Loucy (cell line): ENCODE results near the gene HMGN3.
A peak's percentile ranks its signal among the peaks of the same experiment; 100 is the strongest.

Source experiments
- H2AFZ ChIP-seq: fragments of 200-600 bp; sonication (generic); 2 replicates; pipeline ENCODE4 v1.6.0; 2016; ENCODE audit warnings: antibody characterized with exemption, mild to moderate bottlenecking, low read length, moderate library complexity
- H3F3A ChIP-seq: fragments of 200-600 bp; 2 replicates; pipeline ENCODE4 v1.6.0; 2016; ENCODE audit warnings: antibody characterized with exemption, low read depth, mild to moderate bottlenecking
- H3K27me3 ChIP-seq: fragments of 200-600 bp; sonication (generic); 2 replicates; pipeline ENCODE4 v1.6.1; 2014; ENCODE audit warnings: low read length, mild to moderate bottlenecking; ENCODE audit not compliant: insufficient read depth, poor library complexity, severe bottlenecking
- H3K36me3 ChIP-seq: fragments of 200-600 bp; sonication (generic); 2 replicates; pipeline ENCODE4 v1.6.1; 2016; ENCODE audit warnings: low read length; ENCODE audit not compliant: insufficient read depth
- H3K4me1 ChIP-seq: fragments of 200-600 bp; sonication (generic); 2 replicates; pipeline ENCODE4 v1.5.1; 2014; ENCODE audit warnings: low read length, mild to moderate bottlenecking; ENCODE audit not compliant: insufficient read depth, poor library complexity, severe bottlenecking
- H3K4me2 ChIP-seq: fragments of 200-600 bp; sonication (generic); 2 replicates; pipeline ENCODE4 v1.6.0; 2014; ENCODE audit warnings: antibody characterized with exemption, low read length, low read depth, mild to moderate bottlenecking; ENCODE audit not compliant: poor library complexity, severe bottlenecking
- H3K4me3 ChIP-seq: fragments of 200-600 bp; sonication (generic); 2 replicates; pipeline ENCODE4 v1.5.1; 2014; ENCODE audit warnings: low read length, mild to moderate bottlenecking, mixed read lengths; ENCODE audit not compliant: poor library complexity, severe bottlenecking
- H3K79me2 ChIP-seq: fragments of 200-600 bp; sonication (generic); 2 replicates; pipeline ENCODE4 v1.6.1; 2014; ENCODE audit warnings: low read length; ENCODE audit not compliant: insufficient read depth
- H3K9ac ChIP-seq: fragments of 200-600 bp; sonication (generic); 2 replicates; pipeline ENCODE4 v1.6.0; 2014; ENCODE audit warnings: mild to moderate bottlenecking, low read depth, low read length, moderate library complexity; ENCODE audit not compliant: poor library complexity, severe bottlenecking
- H3K9me2 ChIP-seq: fragments of 200-600 bp; sonication (generic); replicated peaks from 2 replicates; pipeline ENCODE4 v1.6.1; 2016; ENCODE audit warnings: low read depth, low read length, mixed read lengths
- H3K9me3 ChIP-seq: fragments of 200-600 bp; sonication (generic); 2 replicates; pipeline ENCODE4 v1.6.1; 2014; ENCODE audit warnings: mild to moderate bottlenecking, antibody characterized with exemption, low read length, low read depth; ENCODE audit not compliant: insufficient read depth
- H4K20me1 ChIP-seq: fragments of 200-600 bp; sonication (generic); 2 replicates; pipeline ENCODE4 v1.6.0; 2014; ENCODE audit warnings: antibody characterized with exemption, low read length, mild to moderate bottlenecking; ENCODE audit not compliant: insufficient read depth, poor library complexity, severe bottlenecking
- CTCF ChIP-seq: fragments of 200-600 bp; sonication (generic); conservative IDR thresholded peaks from 2 replicates; pipeline ENCODE4 v1.5.1; 2014; ENCODE audit warnings: mild to moderate bottlenecking, antibody characterized with exemption, low read length
- EZH2phosphoT487 ChIP-seq: fragments of 200-600 bp; IDR thresholded peaks from 2 replicates; pipeline ENCODE4 v1.6.1; 2018; ENCODE audit warnings: antibody characterized with exemption, mild to moderate bottlenecking, moderate library complexity, borderline replicate concordance

HMGN3 gene

DNA sequence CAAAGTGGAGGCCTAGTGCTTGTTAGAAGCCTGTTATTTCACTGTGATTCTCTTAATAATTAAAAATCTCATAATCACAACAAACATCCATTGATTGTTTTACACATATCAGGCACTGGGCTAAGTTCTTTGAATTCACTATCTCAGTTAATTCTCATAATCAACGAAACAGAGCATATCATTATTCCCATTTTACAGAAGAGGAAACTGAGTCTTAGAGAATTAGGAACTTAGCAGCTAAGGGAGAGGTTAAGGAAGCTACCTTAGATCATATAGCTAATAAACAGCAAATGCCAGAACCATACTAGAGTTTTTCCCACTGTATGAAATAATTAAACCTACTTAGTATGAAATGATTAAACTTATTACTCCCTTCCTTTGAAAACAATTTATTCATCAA, 7.0 kb downstream of the HMGN3 start:
- Histone ChIP-seq H3K79me2 (peaks cover 99% of the 10 kb centered on the region), H3K4me2 (peak overlapping the region; percentile 93), H3K36me3 (peaks cover 6% of the 10 kb centered on the region; the same call in 1 of the 2 replicates), H3K27me3 (no peaks in the 10 kb centered on the region), H3K4me3 (peak overlapping the region; percentile 16), H3K9me2 (no peaks in the 10 kb centered on the region), H3K9ac (no peak overlapping the region), H3K4me1 (peaks cover 60% of the 10 kb centered on the region), H2AFZ (no peak overlapping the region), H3K9me3 (no peaks in the 10 kb centered on the region), H4K20me1 (peaks cover 81% of the 10 kb centered on the region), H3F3A (no peaks in the 10 kb centered on the region)
- TF ChIP-seq CTCF (no peak), EZH2phosphoT487 (no peak)

- H2AFZ ChIP-seq = no peak overlapping the region
- peaks cover 52% of the 10 kb centered on the region for H3K4me1 ChIP-seq
- peak overlapping the region; percentile 23 for H3K4me2 ChIP-seq
- H3K9me2 ChIP-seq = no peaks in the 10 kb centered on the region
- peaks cover 99% of the 10 kb centered on the region for H3K79me2 ChIP-seq
- peaks cover 6% of the 10 kb centered on the region; the same call in 1 of the 2 replicates for H3K36me3 ChIP-seq
- no peaks in the 10 kb centered on the region for H3F3A ChIP-seq
- no peaks in the 10 kb centered on the region for H3K27me3 ChIP-seq
- H4K20me1 ChIP-seq = peaks cover 76% of the 10 kb centered on the region
- no peak overlapping the region for H3K9ac ChIP-seq
- TF ChIP-seq CTCF (no peak), EZH2phosphoT487 (no peak)
- no peaks in the 10 kb centered on the region for H3K9me3 ChIP-seq
- peak overlapping the region; percentile 17 for H3K4me3 ChIP-seq
Observed at GRCh38 chr6:79226660-79227059, 7.8 kb downstream of the HMGN3 start.

- Histone ChIP-seq H3K9me2 (no peaks in the 10 kb centered on the region), H3K36me3 (peaks cover 6% of the 10 kb centered on the region; the same call in 1 of the 2 replicates), H3K79me2 (peaks cover 99% of the 10 kb centered on the region), H3K4me2 (peak overlapping the region; percentile 23), H3K27me3 (no peaks in the 10 kb centered on the region), H3K9me3 (no peaks in the 10 kb centered on the region), H4K20me1 (peaks cover 71% of the 10 kb centered on the region), H2AFZ (no peak overlapping the region), H3K4me3 (no peak overlapping the region), H3K9ac (no peak overlapping the region), H3F3A (no peaks in the 10 kb centered on the region), H3K4me1 (peaks cover 45% of the 10 kb centered on the region)
- TF ChIP-seq EZH2phosphoT487 (no peak), CTCF (no peak)
Observed at GRCh38 chr6:79225717-79226599, 8.5 kb downstream of the HMGN3 start.
